H1 (cell line): Measurements from ENCODE around the gene AGAP1. TPM values are rescaled to one million over a fixed set of nuclear protein-coding genes. Genes with fewer than 3 reads are reported as not detected.

Experiments used
- CTCF ChIA-PET: fragments of 300-600 bp; sonication (Branson Sonifier 250); formaldehyde crosslinking; loops from one replicate; lab custom pipeline; 2021; ENCODE audit not compliant: partially characterized antibody; lab: Charles Lee
- POLR2A ChIA-PET: fragments of 300-600 bp; sonication (Branson Sonifier 250); formaldehyde crosslinking; loops from one replicate; lab custom pipeline; 2021; ENCODE audit warnings: inconsistent platforms; ENCODE audit not compliant: partially characterized antibody; lab: Charles Lee
- DNase-seq, 2 experiments: peaks; one replicate each; pipeline versions ENCODE4 v3.0.0 to v3.0.0-alpha.2; 2010 to 2022; ENCODE audit warnings: low spot score in 2 of 2, low read depth in 1 of 2, mixed read lengths in 1 of 2
- FAIRE-seq: peaks from 2 replicates; lab custom pipeline; 2011; peaks lifted over from hg19 to GRCh38; lab: Jason Lieb, UNC
- H2AFZ ChIP-seq: 2 replicates; pipeline ENCODE4 v1.8.1; 2012; ENCODE audit warnings: low read length, inconsistent platforms
- H2AK5ac ChIP-seq: 2 replicates; pipeline ENCODE4 v1.6.1; 2013; ENCODE audit warnings: low read depth, low read length
- H2BK120ac ChIP-seq: replicated peaks from 2 replicates; pipeline ENCODE3; 2013; ENCODE audit warnings: low read depth, low read length, inconsistent platforms
- H2BK12ac ChIP-seq: 2 replicates; pipeline ENCODE4 v1.6.1; 2013; ENCODE audit warnings: low read depth, low read length
- H2BK15ac ChIP-seq: 2 replicates; pipeline ENCODE4 v1.6.1; 2013; ENCODE audit warnings: low read length
- H2BK20ac ChIP-seq: 2 replicates; pipeline ENCODE4 v1.6.1; 2013; ENCODE audit warnings: low read length
- H2BK5ac ChIP-seq: 2 replicates; pipeline ENCODE4 v1.6.1; 2013; ENCODE audit warnings: low read depth, low read length
- H3K14ac ChIP-seq: 2 replicates; pipeline ENCODE4 v1.6.1; 2013; ENCODE audit warnings: inconsistent platforms; ENCODE audit not compliant: insufficient read length
- H3K18ac ChIP-seq: 2 replicates; pipeline ENCODE4 v1.6.1; 2013; ENCODE audit warnings: low read length; ENCODE audit errors: extremely low read depth
- H3K23ac ChIP-seq: 2 replicates; pipeline ENCODE4 v1.6.1; 2013; ENCODE audit warnings: inconsistent platforms; ENCODE audit not compliant: insufficient read length
- H3K23me2 ChIP-seq: 2 replicates; pipeline ENCODE4 v1.6.1; 2013; ENCODE audit warnings: low read depth, low read length
- H3K27ac ChIP-seq: 2 replicates; pipeline ENCODE4 v1.6.1; 2011; ENCODE audit warnings: low read depth, low read length, inconsistent platforms
- H3K27me3 ChIP-seq, 4 experiments: replicated peaks in 1 of 4; 1 replicate in 1 of 4; 2 replicates in 3 of 4; pipeline versions ENCODE4 v1.6.1 to v1.8.1; 2011 to 2013; ENCODE audit warnings: low read length in 3 of 4, mild to moderate bottlenecking in 3 of 4, inconsistent platforms in 2 of 4, mixed read lengths in 2 of 4, moderate library complexity in 1 of 4; ENCODE audit not compliant: control insufficient read depth in 3 of 4, insufficient read depth in 3 of 4; ENCODE audit errors: extremely low read depth in 1 of 4
- H3K36me3 ChIP-seq, 4 experiments: 2 replicates each; pipeline versions ENCODE4 v1.6.1 to v1.8.1; 2011 to 2013; ENCODE audit warnings: mild to moderate bottlenecking in 4 of 4, low read length in 3 of 4, moderate library complexity in 2 of 4, control low read depth in 1 of 4, inconsistent platforms in 1 of 4; ENCODE audit not compliant: insufficient read depth in 4 of 4, control insufficient read depth in 2 of 4
- H3K4ac ChIP-seq: replicated peaks from 2 replicates; pipeline ENCODE3; 2013; ENCODE audit warnings: low read length, low read depth, mixed read lengths, inconsistent platforms; ENCODE audit not compliant: insufficient read length
- H3K4me1 ChIP-seq, 4 experiments: replicated peaks in 1 of 4; 1 replicate in 1 of 4; 2 replicates in 3 of 4; pipeline versions ENCODE4 v1.6.1 to v1.8.1; 2011 to 2013; ENCODE audit warnings: low read length in 3 of 4, inconsistent platforms in 2 of 4, mixed read lengths in 1 of 4; ENCODE audit not compliant: insufficient read depth in 4 of 4, control insufficient read depth in 3 of 4
- H3K4me2 ChIP-seq, 2 experiments: 2 replicates each; pipeline versions ENCODE4 v1.6.1 to v1.8.1; 2011 to 2013; ENCODE audit warnings: low read depth in 2 of 2, low read length in 2 of 2, control low read depth in 1 of 2, inconsistent platforms in 1 of 2, mild to moderate bottlenecking in 1 of 2; ENCODE audit not compliant: insufficient read depth in 1 of 2
- H3K4me3 ChIP-seq, 4 experiments: fragments of 200-600, 300-600 bp in 1 of 4; sonication (generic), shearing (Covaris generic), sonication (Bioruptor Twin) in 1 of 4; 2 replicates each; pipeline versions ENCODE4 v1.5.1 to v1.8.1; 2011 to 2016; ENCODE audit warnings: low read length in 4 of 4, low read depth in 3 of 4, control low read depth in 2 of 4, inconsistent platforms in 2 of 4, mild to moderate bottlenecking in 2 of 4, mixed read lengths in 1 of 4, moderate library complexity in 1 of 4; ENCODE audit not compliant: insufficient read depth in 2 of 4; ENCODE audit errors: extremely low read depth in 1 of 4
- H3K56ac ChIP-seq: replicated peaks from 2 replicates; pipeline ENCODE3; 2013; ENCODE audit warnings: low read depth, mild to moderate bottlenecking, mixed read lengths, low read length, inconsistent platforms; ENCODE audit not compliant: insufficient read length
- H3K79me1 ChIP-seq: 2 replicates; pipeline ENCODE4 v1.6.1; 2013; ENCODE audit warnings: low read depth, low read length, control low read depth
- H3K79me2 ChIP-seq, 2 experiments: 2 replicates each; pipeline versions ENCODE4 v1.6.1 to v1.8.1; 2012 to 2013; ENCODE audit warnings: low read length in 2 of 2, mild to moderate bottlenecking in 2 of 2, inconsistent platforms in 1 of 2; ENCODE audit not compliant: insufficient read depth in 2 of 2, control insufficient read depth in 1 of 2
- H3K9ac ChIP-seq, 4 experiments: replicated peaks in 1 of 4; 1 replicate in 1 of 4; 2 replicates in 3 of 4; pipeline versions ENCODE4 v1.6.1 to v1.8.1; 2011 to 2013; ENCODE audit warnings: low read depth in 3 of 4, low read length in 3 of 4, control low read depth in 2 of 4, mild to moderate bottlenecking in 2 of 4, moderate library complexity in 2 of 4, inconsistent platforms in 1 of 4; ENCODE audit errors: extremely low read depth in 1 of 4
- H3K9me3 ChIP-seq, 2 experiments: 2 replicates each; pipeline versions ENCODE4 v1.6.1 to v1.8.1; 2012 to 2013; ENCODE audit warnings: mild to moderate bottlenecking in 2 of 2, moderate library complexity in 2 of 2, control low read depth in 1 of 2, inconsistent platforms in 1 of 2, low read depth in 1 of 2, low read length in 1 of 2, mixed read lengths in 1 of 2; ENCODE audit not compliant: insufficient read depth in 2 of 2
- H4K20me1 ChIP-seq, 2 experiments: replicated peaks in 1 of 2; 2 replicates each; pipeline versions ENCODE3 to v1.8.1; 2011 to 2013; ENCODE audit warnings: inconsistent platforms in 2 of 2, low read length in 2 of 2, mild to moderate bottlenecking in 1 of 2; ENCODE audit not compliant: insufficient read depth in 2 of 2, control insufficient read depth in 1 of 2
- H4K5ac ChIP-seq: 2 replicates; pipeline ENCODE4 v1.6.1; 2013; ENCODE audit warnings: low read length, low read depth, mixed read lengths, inconsistent platforms; ENCODE audit not compliant: insufficient read length
- H4K8ac ChIP-seq: 2 replicates; pipeline ENCODE4 v1.8.0; 2013; ENCODE audit warnings: mild to moderate bottlenecking, moderate library complexity, low read length, inconsistent platforms; ENCODE audit not compliant: insufficient read depth; ENCODE audit errors: extremely low read depth
- H4K91ac ChIP-seq: replicated peaks from 2 replicates; pipeline ENCODE3; 2013; ENCODE audit warnings: low read length, mixed read lengths, inconsistent platforms; ENCODE audit not compliant: insufficient read length
- HDAC6 ChIP-seq: IDR thresholded peaks from one replicate; pipeline ENCODE4 v1.7.1; 2012; ENCODE audit warnings: low read depth, mild to moderate bottlenecking, inconsistent platforms, low read length, moderate library complexity
- JUND ChIP-seq: IDR thresholded peaks from 2 replicates; pipeline ENCODE4 v1.6.1; 2011; ENCODE audit warnings: mild to moderate bottlenecking, improper control_type of control experiment, low read length
- KDM5A ChIP-seq: fragments of 200-600 bp; IDR thresholded peaks from 2 replicates; pipeline ENCODE4 v1.7.1; 2012; ENCODE audit warnings: mild to moderate bottlenecking, low read length, inconsistent platforms, mixed read lengths
- POU5F1 ChIP-seq: IDR thresholded peaks from 2 replicates; pipeline ENCODE4 v1.6.1; 2011; ENCODE audit warnings: low read depth, mild to moderate bottlenecking, low read length, moderate library complexity
- RNF2 ChIP-seq: fragments of 200-900, 300-1000 bp; sonication (generic); IDR thresholded peaks from 2 replicates; pipeline ENCODE4 v1.7.1; 2016; ENCODE audit warnings: borderline replicate concordance, low read depth, mild to moderate bottlenecking, antibody characterized with exemption, low read length; ENCODE audit not compliant: poor library complexity, severe bottlenecking; ENCODE audit errors: missing control alignments
- SIX5 ChIP-seq: IDR thresholded peaks from 2 replicates; pipeline ENCODE4 v1.6.1; 2011; ENCODE audit warnings: mild to moderate bottlenecking, low read depth, low read length
- SRF ChIP-seq: IDR thresholded peaks from 2 replicates; pipeline ENCODE4 v1.6.1; 2011; ENCODE audit warnings: mild to moderate bottlenecking, low read depth, low read length, moderate library complexity
- TAF7 ChIP-seq: optimal IDR thresholded peaks from 2 replicates; pipeline ENCODE3; 2011; ENCODE audit warnings: low read depth, mild to moderate bottlenecking, inconsistent platforms, low read length, moderate library complexity, borderline replicate concordance
- TCF12 ChIP-seq: IDR thresholded peaks from 2 replicates; pipeline ENCODE4 v1.6.1; 2011; ENCODE audit warnings: low read depth, mild to moderate bottlenecking, low read length
- USF2 ChIP-seq: IDR thresholded peaks from 2 replicates; pipeline ENCODE4 v1.6.1; 2011; ENCODE audit warnings: low read length, improper control_type of control experiment
- WGBS, 2 experiments: shearing (Covaris generic) in 1 of 2; methylation state at CpG; one replicate each; pipeline versions ENCODE4 v1.1.6 to v1.1.7; 2013 to 2015; ENCODE audit warnings: low lambda C conversion rate in 2 of 2, mixed read lengths in 2 of 2, inconsistent platforms in 1 of 2, low coverage in 1 of 2, missing lambda C conversion rate in 1 of 2; ENCODE audit not compliant: insufficient replicate concordance in 2 of 2, insufficient coverage in 1 of 2, insufficient read length in 1 of 2; ENCODE audit errors: extremely low coverage in 1 of 2, missing lambda C conversion rate in 1 of 2; 5-methylcytosine and 5-hydroxymethylcytosine counted together
- polyA plus RNA-seq, 7 experiments: library from polyadenylated mRNA; depleted of rRNA in 3 of 7; stranded (reverse) in 5 of 7; unstranded in 2 of 7; fragments of >200 nt in 5 of 7; fragments of 200-250 nt in 2 of 7; gene quantifications; 1 replicate in 5 of 7; 2 replicates in 1 of 7; 4 replicates in 1 of 7; pipeline versions ENCODE4 v1.2.1 to v1.2.3, GENCODE V29; 2011 to 2013; ENCODE audit warnings: missing spikeins in 2 of 7, mixed read lengths in 2 of 7
- total RNA-seq: library from RNA; stranded (reverse); fragmentation: NEBNext Ultra II Directional; extraction: Animal tissue kit (Norgen Biotek cat#: 25700); gene quantifications from 2 replicates; pipeline ENCODE4 v1.2.1, GENCODE V29; 2021

Gene AGAP1
- total and polyA plus RNA-seq, 2 of the 8 experiments (the other 6 are each of a cell fraction or from before 2014, with no cell fraction given), result 18.1 to 39.4 TPM

GRCh38 chr2:235568431-235568830 lies 74.6 kb downstream of the AGAP1 start:
- Histone ChIP-seq H2AFZ (no peak overlapping the region), H2BK5ac (no peak overlapping the region), H2BK15ac (no peak overlapping the region), H3K79me2 (peaks cover 4 to 73% of the 10 kb centered on the region in 2 experiments), H3K36me3 (peaks cover 0 to 4% (median 0%) of the 10 kb centered on the region in 4 experiments; a peak in 2 of 8 replicates), H3K9ac (no peak overlapping the region), H3K27me3 (no peaks in the 10 kb centered on the region), H3K4ac (no peak overlapping the region), H4K20me1 (peaks cover 0 to 3% of the 10 kb centered on the region in 2 experiments), H3K56ac (no peak overlapping the region), H2AK5ac (no peak overlapping the region), H3K27ac (no peak overlapping the region), H3K14ac (no peak overlapping the region), H3K18ac (no peak overlapping the region), H2BK20ac (no peak overlapping the region), H4K8ac (no peak overlapping the region), H2BK120ac (no peak overlapping the region), H3K4me2 (no peak overlapping the region), H3K23ac (no peak overlapping the region), H3K4me3 (no peak overlapping the region), H3K79me1 (peaks cover 22% of the 10 kb centered on the region), H4K91ac (no peak overlapping the region), H3K23me2 (no peaks in the 10 kb centered on the region), H3K9me3 (peaks cover 9 to 11% of the 10 kb centered on the region in 2 experiments; a peak in 3 of 4 replicates), H4K5ac (no peak overlapping the region), H3K4me1 (peaks cover 0 to 11% (median 5%) of the 10 kb centered on the region in 4 experiments; a peak in 5 of 7 replicates), H2BK12ac (no peak overlapping the region)
- TF ChIP-seq SRF, result no peak
- TF ChIP-seq RNF2, result no peak
- no peak for TF ChIP-seq POU5F1
- no peak for TF ChIP-seq TAF7
- no peak for TF ChIP-seq USF2
- no peak for TF ChIP-seq JUND
- no peak for TF ChIP-seq KDM5A
- TF ChIP-seq HDAC6, result no peak
- TF ChIP-seq SIX5, result no peak
- no peak for TF ChIP-seq TCF12
- WGBS, 2 experiments, result 88% methylated on average over 9 of the region's 9 CpGs; no CpG with 5 or more reads in 1 of the 2 experiments
- FAIRE-seq (no peak), DNase-seq (no peak)
- CTCF ChIA-PET, result interaction anchor here (1.3 kb wide), 1 partner anchor 16 kb away, joined by 3 read pairs; no protein-coding TSS in a partner anchor
- POLR2A ChIA-PET, result no interaction called here
